Hepatocyte (in vitro differentiated cells): ENCODE measurements around the gene NFU1. TPM values are rescaled to one million over a fixed set of nuclear protein-coding genes. Genes with fewer than 3 reads are reported as not detected.
"Not testable (repeated sequence)": the region's sequence is repeated elsewhere in the genome, so short reads cannot be mapped to it uniquely, and the experiment has no call there.

Experiments used
- DNase-seq: peaks from one replicate; pipeline ENCODE4 v3.0.0-alpha.2; 2016; ENCODE audit warnings: low spot score
- H2AFZ ChIP-seq: fragments of 200-600 bp; sonication (generic); 2 replicates; pipeline ENCODE4 v1.6.0; 2016; ENCODE audit warnings: antibody characterized with exemption, mild to moderate bottlenecking
- H3K27ac ChIP-seq: fragments of 200-600 bp; sonication (generic); 2 replicates; pipeline ENCODE4 v1.5.1; 2016; ENCODE audit warnings: mild to moderate bottlenecking
- H3K27me3 ChIP-seq: fragments of 200-600 bp; sonication (generic); 2 replicates; pipeline ENCODE4 v1.6.1; 2016
- H3K36me3 ChIP-seq: fragments of 200-600 bp; sonication (generic); replicated peaks from 2 replicates; pipeline ENCODE4 v1.5.1; 2016; ENCODE audit warnings: low read depth; ENCODE audit not compliant: insufficient read depth
- H3K4me1 ChIP-seq: fragments of 200-600 bp; sonication (generic); 2 replicates; pipeline ENCODE4 v1.5.1; 2016; ENCODE audit warnings: mild to moderate bottlenecking, moderate library complexity; ENCODE audit not compliant: insufficient read depth
- H3K4me2 ChIP-seq: fragments of 200-600 bp; sonication (generic); 2 replicates; pipeline ENCODE4 v1.6.0; 2016
- H3K4me3 ChIP-seq: fragments of 200-600 bp; sonication (generic); 2 replicates; pipeline ENCODE4 v1.5.1; 2016; ENCODE audit warnings: mild to moderate bottlenecking
- H3K79me2 ChIP-seq: fragments of 200-600 bp; sonication (generic); 2 replicates; pipeline ENCODE4 v1.6.0; 2017; ENCODE audit warnings: mild to moderate bottlenecking
- H3K9me2 ChIP-seq: fragments of 200-600 bp; sonication (generic); replicated peaks from 2 replicates; pipeline ENCODE4 v1.6.0; 2017; ENCODE audit warnings: mild to moderate bottlenecking; ENCODE audit not compliant: insufficient read depth
- H3K9me3 ChIP-seq: fragments of 200-600 bp; sonication (generic); 2 replicates; pipeline ENCODE4 v1.5.1; 2016; ENCODE audit warnings: low read depth, mild to moderate bottlenecking
- H4K20me1 ChIP-seq: fragments of 200-600 bp; sonication (generic); 2 replicates; pipeline ENCODE4 v1.6.0; 2016; ENCODE audit warnings: mild to moderate bottlenecking; ENCODE audit not compliant: insufficient read depth, poor library complexity, severe bottlenecking
- CTCF ChIP-seq: fragments of 200-600 bp; sonication (generic); IDR thresholded peaks from 2 replicates; pipeline ENCODE4 v1.5.1; 2016; ENCODE audit warnings: antibody characterized with exemption, mild to moderate bottlenecking; ENCODE audit not compliant: poor library complexity
- EZH2 ChIP-seq: fragments of 200-600 bp; sonication (generic); IDR thresholded peaks from 2 replicates; pipeline ENCODE4 v1.6.1; 2016; ENCODE audit warnings: antibody characterized with exemption, mild to moderate bottlenecking, borderline replicate concordance
- EZH2phosphoT487 ChIP-seq: fragments of 200-600 bp; sonication (generic); IDR thresholded peaks from one replicate; pipeline ENCODE4 v1.6.1; 2018; ENCODE audit warnings: antibody characterized with exemption, mild to moderate bottlenecking, low read depth, moderate library complexity; ENCODE audit not compliant: unreplicated experiment, severe bottlenecking
- WGBS: methylation state at CpG from one replicate; pipeline ENCODE4 v1.1.6; 2016; ENCODE audit warnings: low lambda C conversion rate; ENCODE audit errors: missing lambda C conversion rate; 5-methylcytosine and 5-hydroxymethylcytosine counted together
- polyA plus RNA-seq: library from polyadenylated mRNA; unstranded; fragments of >200 nt; fragmentation: Nextera tagmentation; extraction: Ambion mirVana; gene quantifications from 2 replicates; pipeline ENCODE4 v1.2.1, GENCODE V29; 2016
- total RNA-seq: library from RNA; depleted of rRNA; stranded (reverse); fragments of >200 nt; gene quantifications from 2 replicates; pipeline ENCODE4 v1.2.3, GENCODE V29; 2014

The NFU1 gene
- total and polyA plus RNA-seq, 2 experiments from 2014 or later, result 50.6 to 79.1 TPM

GRCh38 chr2:69450735-69451416 lies 13.6 kb upstream of the NFU1 start:
- no peaks in the 10 kb centered on the region for H3K79me2 ChIP-seq
- DNase-seq, result no peak
- H2AFZ ChIP-seq, result no peak overlapping the region
- TF ChIP-seq CTCF (no peak), EZH2 (no peak), EZH2phosphoT487 (no peak)
- H3K27ac ChIP-seq, result no peak overlapping the region
- no peak overlapping the region for H3K4me2 ChIP-seq
- H3K4me1 ChIP-seq, result no peaks in the 10 kb centered on the region
- no peaks in the 10 kb centered on the region for H4K20me1 ChIP-seq
- no peaks in the 10 kb centered on the region for H3K36me3 ChIP-seq
- 17% methylated on average over 6 of the region's 6 CpGs for WGBS
- no peaks in the 10 kb centered on the region for H3K9me2 ChIP-seq
- H3K4me3 ChIP-seq, result no peak overlapping the region
- no peaks in the 10 kb centered on the region for H3K9me3 ChIP-seq
- H3K27me3 ChIP-seq, result no peaks in the 10 kb centered on the region

- Histone ChIP-seq H2AFZ (no peak overlapping the region), H3K36me3 (no peaks in the 10 kb centered on the region), H3K4me3 (no peak overlapping the region), H3K9me3 (no peaks in the 10 kb centered on the region), H3K4me1 (no peaks in the 10 kb centered on the region), H4K20me1 (no peaks in the 10 kb centered on the region), H3K9me2 (no peaks in the 10 kb centered on the region), H3K27me3 (no peaks in the 10 kb centered on the region), H3K79me2 (no peaks in the 10 kb centered on the region), H3K4me2 (no peak overlapping the region), H3K27ac (no peak overlapping the region)
- no peak for DNase-seq
- 58% methylated on average over 5 of the region's 5 CpGs for WGBS
- TF ChIP-seq EZH2phosphoT487 (no peak), EZH2 (no peak), CTCF (no peak)
Measured at GRCh38 chr2:69449906-69450305, 12.7 kb upstream of the NFU1 start.

- not testable (repeated sequence) for H3K9me3 ChIP-seq
Measured at GRCh38 chr2:69443673-69444072, 6.4 kb upstream of the NFU1 start.

GRCh38 chr2:69439499-69439898 lies 2.3 kb upstream of the NFU1 start:
- peaks cover 19% of the 10 kb centered on the region for H3K79me2 ChIP-seq
- 98% methylated on average over 2 of the region's 2 CpGs for WGBS
- H4K20me1 ChIP-seq, H3K36me3 ChIP-seq, H3K4me1 ChIP-seq, DNase-seq, H3K4me3 ChIP-seq, H3K9me2 ChIP-seq, H3K27me3 ChIP-seq, H3K27ac ChIP-seq, H3K9me3 ChIP-seq, H3K4me2 ChIP-seq, H2AFZ ChIP-seq: not testable (repeated sequence)

More at GRCh38 chr2:69443673-69444072, 6.4 kb upstream of the NFU1 start:
- H3K27ac ChIP-seq, H3K27me3 ChIP-seq, H3K79me2 ChIP-seq, H2AFZ ChIP-seq, H4K20me1 ChIP-seq, H3K4me3 ChIP-seq, H3K4me1 ChIP-seq, DNase-seq, H3K9me2 ChIP-seq, H3K36me3 ChIP-seq, H3K4me2 ChIP-seq: not testable (repeated sequence)
- 49% methylated on average over 3 of the region's 3 CpGs for WGBS
